Parathyroid adenoma (tissue), 2 donors: ENCODE results near the gene TAAR6.

Experiments used
- H2AFZ ChIP-seq: fragments of 300-600 bp; sonication (generic); one replicate; pipeline ENCODE4 v1.7.0; 2017; ENCODE audit warnings: antibody characterized with exemption, mild to moderate bottlenecking
- H3K27ac ChIP-seq: fragments of 300-600 bp; sonication (generic); one replicate; pipeline ENCODE4 v1.7.0; 2017
- H3K27me3 ChIP-seq: fragments of 300-600 bp; sonication (generic); one replicate; pipeline ENCODE4 v1.7.0; 2017; ENCODE audit warnings: low read length; ENCODE audit not compliant: control insufficient read depth, insufficient read depth
- H3K36me3 ChIP-seq: fragments of 300-600 bp; sonication (generic); one replicate; pipeline ENCODE4 v1.7.0; 2017; ENCODE audit warnings: low read length; ENCODE audit not compliant: control insufficient read depth, insufficient read depth
- H3K4me1 ChIP-seq: fragments of 300-600 bp; sonication (generic); one replicate; pipeline ENCODE4 v1.7.0; 2017; ENCODE audit warnings: control low read depth
- H3K4me2 ChIP-seq: fragments of 300-600 bp; sonication (generic); one replicate; pipeline ENCODE4 v1.7.0; 2017; ENCODE audit warnings: low read length
- H3K4me3 ChIP-seq: fragments of 300-600 bp; sonication (generic); one replicate; pipeline ENCODE4 v1.7.0; 2017; ENCODE audit warnings: low read depth, low read length
- H3K79me2 ChIP-seq: fragments of 300-600 bp; sonication (generic); one replicate; pipeline ENCODE4 v1.7.0; 2017; ENCODE audit warnings: control low read depth
- H3K9ac ChIP-seq: fragments of 300-600 bp; sonication (generic); one replicate; pipeline ENCODE4 v1.7.0; 2017; ENCODE audit warnings: mild to moderate bottlenecking
- H3K9me3 ChIP-seq: fragments of 300-600 bp; sonication (generic); one replicate; pipeline ENCODE4 v1.7.0; 2017; ENCODE audit warnings: low read length; ENCODE audit not compliant: control insufficient read depth
- CTCF ChIP-seq: fragments of 300-600 bp; sonication (generic); IDR thresholded peaks from one replicate; pipeline ENCODE4 v1.7.0; 2017; ENCODE audit warnings: antibody characterized with exemption, mild to moderate bottlenecking
- donor health status: primary hyperparathyroidism.

TAAR6 gene

GRCh38 chr6:132566404-132566803 is 3.7 kb upstream of the TAAR6 start:
- Histone ChIP-seq H3K4me1 (no peaks in the 10 kb centered on the region), H3K79me2 (no peaks in the 10 kb centered on the region)

GRCh38 chr6:132567566-132567965 is 2.6 kb upstream of the TAAR6 start:
- Histone ChIP-seq H3K36me3 (no peaks in the 10 kb centered on the region), H3K4me3 (no peak overlapping the region), H3K79me2 (no peaks in the 10 kb centered on the region), H2AFZ (no peak overlapping the region), H3K9me3 (no peaks in the 10 kb centered on the region), H3K4me1 (no peaks in the 10 kb centered on the region), H3K27ac (no peak overlapping the region), H3K9ac (no peak overlapping the region), H3K27me3 (no peaks in the 10 kb centered on the region), H3K4me2 (no peak overlapping the region)
- TF ChIP-seq CTCF, result no peak

More at GRCh38 chr6:132566404-132566803, 3.7 kb upstream of the TAAR6 start:
- Histone ChIP-seq H2AFZ (no peak overlapping the region), H3K27ac (no peak overlapping the region), H3K27me3 (no peaks in the 10 kb centered on the region), H3K9me3 (no peaks in the 10 kb centered on the region), H3K36me3 (no peaks in the 10 kb centered on the region), H3K9ac (no peak overlapping the region), H3K4me3 (no peak overlapping the region), H3K4me2 (no peak overlapping the region)
- no peak for TF ChIP-seq CTCF

GRCh38 chr6:132568611-132569010 is 1.5 kb upstream of the TAAR6 start:
- no peaks in the 10 kb centered on the region for H3K27me3 ChIP-seq
- no peaks in the 10 kb centered on the region for H3K79me2 ChIP-seq
- H3K4me2 ChIP-seq, result no peak overlapping the region
- no peak for TF ChIP-seq CTCF
- H3K4me1 ChIP-seq, result no peaks in the 10 kb centered on the region
- no peak overlapping the region for H2AFZ ChIP-seq
- H3K36me3 ChIP-seq, result no peaks in the 10 kb centered on the region
- no peak overlapping the region for H3K4me3 ChIP-seq
- H3K9ac ChIP-seq, result no peak overlapping the region
- no peaks in the 10 kb centered on the region for H3K9me3 ChIP-seq
- H3K27ac ChIP-seq, result no peak overlapping the region

- Histone ChIP-seq H2AFZ (no peak overlapping the region), H3K27me3 (no peaks in the 10 kb centered on the region), H3K79me2 (no peaks in the 10 kb centered on the region), H3K9me3 (no peaks in the 10 kb centered on the region), H3K4me2 (no peak overlapping the region), H3K27ac (no peak overlapping the region), H3K9ac (no peak overlapping the region), H3K4me1 (no peaks in the 10 kb centered on the region), H3K36me3 (no peaks in the 10 kb centered on the region), H3K4me3 (no peak overlapping the region)
- TF ChIP-seq CTCF, result no peak
Measured at GRCh38 chr6:132569170-132569569, 952 bp upstream of the TAAR6 start.

- H3K9me3 ChIP-seq, result no peaks in the 10 kb centered on the region
- H3K9ac ChIP-seq, result no peak overlapping the region
- H3K4me3 ChIP-seq, result no peak overlapping the region
- no peaks in the 10 kb centered on the region for H3K27me3 ChIP-seq
- no peak overlapping the region for H3K4me2 ChIP-seq
- H3K36me3 ChIP-seq, result no peaks in the 10 kb centered on the region
- no peak overlapping the region for H3K27ac ChIP-seq
- no peak for TF ChIP-seq CTCF
- no peaks in the 10 kb centered on the region for H3K4me1 ChIP-seq
- no peaks in the 10 kb centered on the region for H3K79me2 ChIP-seq
- H2AFZ ChIP-seq, result no peak overlapping the region
Measured at GRCh38 chr6:132571774-132572173, 1.7 kb downstream of the TAAR6 start.
